Erythroblast (primary cell): ENCODE measurements around the gene TF.

ENCODE experiments used
- GATA1 ChIP-seq: IDR thresholded peaks from 2 replicates; pipeline ENCODE4 v1.6.1; 2011; ENCODE audit warnings: low read depth, mild to moderate bottlenecking, control low read depth, low read length, moderate library complexity
- POLR2A ChIP-seq: IDR thresholded peaks from 2 replicates; pipeline ENCODE4 v1.6.1; 2011; ENCODE audit warnings: mild to moderate bottlenecking, low read length

DNA sequence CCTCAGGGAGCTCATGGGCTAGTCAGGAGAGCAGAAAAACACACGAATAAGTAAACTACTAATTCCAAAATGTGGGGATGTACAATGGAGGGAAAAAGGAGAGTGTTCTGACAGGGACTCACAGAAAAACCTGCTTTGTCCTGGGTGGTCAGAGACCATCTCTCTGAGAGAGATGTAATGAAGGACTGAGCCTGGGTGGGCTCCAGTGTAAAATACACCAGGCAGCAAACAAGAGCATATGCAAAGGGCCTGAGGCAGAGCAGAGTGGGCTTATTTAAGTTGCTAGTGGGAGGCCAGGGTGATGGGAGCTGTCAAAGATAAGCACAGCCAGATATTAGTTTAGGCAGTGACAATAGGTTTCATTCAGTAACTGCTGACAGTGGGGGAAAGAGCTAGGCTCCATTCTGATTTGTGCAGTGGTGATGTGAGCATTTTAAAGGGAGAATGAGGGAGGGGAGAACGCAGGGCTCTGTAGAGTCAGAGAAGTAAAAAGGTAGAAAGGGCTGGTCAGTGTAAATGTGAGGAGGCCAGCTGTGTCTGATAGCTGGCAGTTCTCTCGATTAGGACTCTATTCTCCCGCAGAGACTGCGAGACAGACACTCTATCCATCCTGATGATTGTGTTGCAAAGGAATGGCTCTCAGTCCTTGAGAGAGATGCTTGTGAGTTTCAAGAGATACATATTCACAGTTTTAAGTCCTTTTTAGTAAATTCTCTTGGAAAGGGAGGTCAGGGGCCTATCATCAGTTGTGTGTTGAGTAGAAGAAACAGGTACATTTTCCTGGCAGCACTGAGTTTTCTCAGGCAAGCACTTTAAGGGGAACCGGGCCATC, 3.5 kb downstream of the TF start:
- TF ChIP-seq POLR2A (no peak), GATA1 (no peak)
